ENCODE data around the gene KIF27.
"Not testable (repeated sequence)": the region's sequence is repeated elsewhere in the genome, so short reads cannot be mapped to it uniquely, and the experiment has no call there.

Gene KIF27

DNA sequence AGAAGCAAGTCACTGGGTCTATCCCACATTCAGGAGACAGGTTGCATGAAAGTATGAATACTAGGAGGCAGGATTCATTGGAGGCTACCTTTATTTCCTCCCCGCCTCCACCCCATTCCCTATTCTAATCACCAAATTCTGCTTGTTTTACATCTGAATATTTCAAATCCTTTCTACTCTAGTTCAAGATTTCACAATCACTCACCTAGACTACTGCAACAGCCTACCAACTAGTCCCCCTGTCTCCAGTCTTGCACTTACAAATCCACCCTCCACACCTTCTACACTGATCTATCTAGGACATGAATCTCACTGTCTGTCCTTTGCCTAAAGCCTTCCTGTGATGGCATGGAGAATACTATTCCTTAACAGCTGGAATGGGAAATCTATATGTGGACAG is 6.4 kb upstream of the KIF27 start:
- DNase-seq, result no peak

DNA sequence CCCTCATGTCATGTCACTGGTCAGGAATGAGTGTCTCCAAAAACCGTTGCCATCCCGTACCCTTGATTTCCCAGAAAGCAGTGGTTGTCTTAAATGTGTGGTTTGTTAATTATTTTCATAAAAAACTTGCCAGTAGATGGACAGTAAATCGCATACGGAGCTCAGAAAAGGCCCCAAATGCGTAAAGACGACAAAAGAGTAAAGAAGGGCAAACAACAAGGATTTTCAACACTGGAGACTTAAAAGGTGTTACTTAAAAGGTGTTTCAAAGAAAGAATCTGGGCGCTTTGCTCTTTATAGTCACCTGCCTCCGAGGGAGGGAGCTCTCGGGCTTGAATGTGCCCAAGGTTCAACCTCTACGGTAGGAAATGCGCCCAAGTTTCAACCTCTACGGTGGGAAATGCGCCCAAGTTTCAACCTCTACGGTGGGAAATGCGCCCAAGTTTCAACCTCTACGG is 734 bp downstream of the KIF27 start:
- DNase-seq, result peak; percentile 51

DNA sequence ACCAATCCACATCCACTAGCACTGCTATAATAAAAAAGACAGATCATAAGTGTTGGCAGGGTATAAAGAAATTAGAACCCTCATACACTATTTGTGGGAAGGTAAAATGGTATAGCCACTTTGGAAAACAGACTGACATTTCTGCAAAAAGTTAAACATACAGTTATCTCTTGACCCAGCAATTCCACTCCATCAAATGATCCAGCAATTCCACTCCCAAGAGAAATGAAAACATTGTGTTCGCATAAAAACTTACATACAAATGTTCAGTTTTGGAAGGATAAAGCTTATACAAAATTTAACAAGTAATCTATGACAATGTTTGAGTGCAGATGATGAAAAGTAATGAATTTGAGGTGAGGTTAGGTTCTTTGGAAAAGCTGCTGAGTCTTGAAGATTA is 2.1 kb downstream of the KIF27 start:
- no peak for DNase-seq

DNA sequence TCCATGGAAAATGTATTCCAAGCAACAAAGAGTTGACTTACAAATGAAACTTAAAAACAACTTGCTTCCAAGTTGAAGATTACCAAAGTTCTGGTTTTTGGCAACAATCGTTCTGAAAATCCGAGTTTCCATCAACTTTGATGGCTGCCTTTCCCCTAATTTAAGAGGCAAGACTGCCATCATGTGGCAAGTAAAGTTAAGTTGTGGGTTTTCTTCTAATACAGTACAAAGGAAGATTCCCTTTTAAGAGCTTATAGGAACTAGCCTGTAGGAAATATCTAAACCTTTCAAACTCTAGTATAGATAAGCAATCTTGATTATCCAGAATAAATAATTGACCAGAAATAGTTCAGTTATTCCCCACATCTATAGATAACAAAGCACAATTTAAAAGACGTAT is 9.0 kb downstream of the KIF27 start:
- not testable (repeated sequence) for DNase-seq

DNA sequence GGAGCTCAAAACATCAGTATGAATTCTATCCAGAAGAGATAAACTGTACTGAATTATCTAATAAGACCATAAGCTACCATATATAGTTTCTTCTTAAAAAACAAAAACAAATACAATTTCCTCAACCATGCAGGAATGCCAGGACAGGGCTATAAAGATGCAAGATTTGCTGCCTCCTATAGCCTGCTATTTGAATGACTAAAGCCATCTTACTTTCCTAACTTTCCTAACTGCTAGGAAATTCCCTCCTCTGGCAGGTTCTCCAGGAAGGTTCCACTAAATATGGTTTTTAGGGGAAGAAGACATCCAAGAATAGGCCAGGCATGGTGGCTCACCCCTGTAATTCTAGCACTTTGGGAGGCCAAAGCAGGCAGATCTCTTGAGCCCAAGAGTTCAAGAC is 15.1 kb downstream of the KIF27 start:
- no peak for DNase-seq

DNA sequence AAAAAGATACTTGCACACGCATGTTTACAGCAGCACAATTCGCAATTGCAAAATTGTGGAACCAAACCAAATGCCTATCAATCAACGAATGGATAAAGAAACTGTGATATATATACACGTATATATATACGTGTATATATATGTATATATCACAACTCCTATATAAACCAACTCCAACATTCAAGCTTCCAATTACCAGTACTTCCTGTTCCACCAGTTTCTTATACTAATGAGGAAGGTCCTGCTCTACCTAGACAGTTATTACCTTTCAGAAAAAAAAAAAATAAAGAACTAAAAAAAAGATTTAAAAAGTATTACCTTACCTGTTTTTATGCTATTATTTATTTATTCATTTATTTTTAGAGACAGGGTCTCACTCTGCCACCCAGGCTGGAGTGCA is 20.6 kb downstream of the KIF27 start:
- not testable (repeated sequence) for DNase-seq

DNA sequence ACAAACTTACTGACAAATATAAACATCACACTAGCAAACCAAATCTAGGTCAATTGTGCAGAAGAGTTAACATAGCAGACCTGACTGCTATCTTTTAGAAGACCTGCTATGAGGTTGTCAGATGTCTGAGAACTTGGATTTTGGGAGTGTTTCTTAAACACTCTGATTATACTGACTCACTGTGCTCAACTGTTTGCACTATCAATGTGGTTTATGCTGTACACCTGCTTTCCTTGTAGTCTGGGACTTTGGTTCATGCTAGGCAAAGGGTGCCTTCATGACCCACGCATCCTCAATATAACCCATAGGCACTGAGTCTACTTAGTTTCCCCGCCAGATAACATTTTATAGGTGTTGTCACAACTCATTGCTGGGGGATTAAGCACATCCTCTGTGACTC is 26.9 kb downstream of the KIF27 start:
- peak; percentile 6 for DNase-seq

DNA sequence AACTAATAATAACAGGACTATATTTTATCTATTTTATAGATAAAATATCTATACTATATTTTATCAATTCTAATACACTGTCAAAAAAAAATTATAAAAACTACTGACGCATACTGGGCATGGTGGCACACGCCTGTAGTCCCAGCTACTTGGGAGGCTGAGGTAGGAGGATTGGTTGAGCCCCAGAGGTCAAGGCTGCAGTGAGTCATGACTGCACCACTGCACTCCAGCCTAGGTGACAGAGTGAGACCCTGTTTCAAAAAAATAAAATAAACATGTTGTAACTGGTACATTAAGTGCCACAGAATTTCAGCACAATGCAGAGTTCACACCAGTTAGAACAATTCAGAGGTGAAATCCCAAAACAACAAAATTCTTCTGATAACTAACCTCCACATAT is 34.7 kb downstream of the KIF27 start:
- DNase-seq, result not testable (repeated sequence)

DNA sequence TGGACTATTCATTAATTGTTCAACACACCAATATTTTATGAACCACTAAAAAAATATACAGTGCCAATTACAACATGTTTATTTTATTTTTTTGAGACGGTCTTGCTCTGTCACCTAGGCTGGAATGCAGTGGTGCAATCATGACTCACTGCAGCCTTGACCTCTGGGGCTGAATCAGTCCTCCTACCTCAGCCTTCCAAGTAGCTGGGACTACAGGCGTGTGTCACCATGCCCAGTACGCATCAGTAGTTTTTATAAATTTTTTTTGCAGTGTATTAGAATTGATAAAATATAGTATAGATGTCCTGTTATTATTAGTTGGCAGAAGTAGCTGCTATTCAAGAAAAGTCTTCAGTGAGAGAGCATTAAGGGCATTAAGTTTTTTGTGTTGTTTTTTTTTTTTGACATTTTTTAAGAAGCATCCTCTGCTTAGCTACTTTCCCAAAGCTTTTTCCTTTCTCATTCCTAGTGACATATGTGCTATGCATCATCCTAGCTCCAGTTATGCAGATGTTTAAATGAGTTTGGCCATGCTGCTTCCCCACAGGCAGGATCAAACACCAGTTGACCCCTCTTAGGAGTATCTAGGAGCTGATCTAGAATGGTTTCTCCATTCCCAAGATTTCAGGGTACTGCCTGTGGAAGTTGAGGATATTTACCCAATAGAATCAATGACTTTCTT is 35.5 kb downstream of the KIF27 start:
- DNase-seq, result not testable (repeated sequence)

DNA sequence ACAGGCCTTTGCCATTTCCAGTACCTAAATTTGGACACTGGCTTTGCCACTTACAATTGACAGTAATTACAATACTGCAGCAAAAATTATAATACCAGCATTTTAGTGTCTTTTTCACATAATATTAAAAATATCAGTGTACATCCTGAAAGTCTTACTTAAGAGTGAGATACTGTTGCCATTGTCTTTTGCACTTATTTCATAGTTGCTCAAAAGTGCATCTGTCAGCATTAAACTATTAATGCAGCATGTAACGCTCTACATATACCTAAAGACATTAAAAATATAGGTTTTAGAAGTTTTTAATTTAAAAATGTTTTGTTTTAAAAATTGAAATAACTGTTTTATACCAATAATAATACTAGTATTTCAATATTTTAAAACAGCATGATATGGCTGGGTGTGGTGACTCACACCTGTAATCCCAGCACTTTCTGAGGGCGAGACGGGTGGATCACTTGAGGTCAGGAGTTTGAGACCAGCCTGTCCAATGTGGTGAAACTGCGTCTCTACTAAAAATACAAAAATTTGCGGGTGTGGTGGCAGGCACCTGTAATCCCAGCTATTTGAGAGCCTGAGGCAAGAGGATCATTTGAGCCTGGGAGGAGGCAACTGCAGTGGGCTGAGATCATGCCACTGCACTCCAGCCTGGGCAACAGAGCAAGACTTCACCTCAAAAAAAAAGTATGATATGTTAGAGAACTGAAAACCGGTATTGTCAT is 39.4 kb downstream of the KIF27 start:
- not testable (repeated sequence) for DNase-seq

DNA sequence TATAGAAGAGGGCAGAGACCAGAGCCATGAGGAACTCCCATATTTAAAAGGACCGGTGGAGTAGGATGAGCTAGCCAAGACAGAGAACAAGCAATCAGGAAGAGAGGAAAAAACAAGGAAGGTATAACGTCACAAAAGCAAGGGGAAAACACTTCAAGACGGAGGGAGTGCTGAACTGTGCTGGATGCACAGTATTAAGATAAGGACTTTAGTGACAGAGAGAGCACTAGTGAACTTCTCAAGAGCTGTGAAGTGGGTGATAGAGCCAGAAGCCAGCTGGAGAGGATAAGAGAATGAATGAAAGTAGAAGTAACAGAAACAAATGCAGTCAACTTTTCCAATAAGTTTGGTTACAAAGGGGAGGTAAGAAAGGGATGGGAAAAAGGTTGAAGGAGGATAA is 45.7 kb downstream of the KIF27 start:
- not testable (repeated sequence) for DNase-seq

DNA sequence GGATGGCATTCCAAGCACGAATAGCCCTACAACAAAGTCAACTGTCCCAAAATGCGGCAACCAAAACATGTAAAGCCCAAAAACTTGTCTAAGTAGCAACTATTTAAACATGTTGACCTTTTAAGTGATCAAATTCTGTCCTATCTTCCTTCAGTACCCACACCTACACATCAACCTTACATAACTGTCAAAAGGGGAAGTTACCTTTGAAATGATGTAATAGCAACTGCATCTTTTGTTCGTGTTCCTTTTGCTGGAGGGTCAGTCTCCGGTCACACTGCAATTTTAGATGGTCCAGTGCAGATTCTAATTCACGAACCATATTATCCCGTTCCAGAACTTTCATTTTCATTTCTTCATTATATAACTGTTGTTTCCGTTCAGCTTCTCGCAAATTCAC is 71.3 kb downstream of the KIF27 start:
- DNase-seq, result not testable (repeated sequence)

DNA sequence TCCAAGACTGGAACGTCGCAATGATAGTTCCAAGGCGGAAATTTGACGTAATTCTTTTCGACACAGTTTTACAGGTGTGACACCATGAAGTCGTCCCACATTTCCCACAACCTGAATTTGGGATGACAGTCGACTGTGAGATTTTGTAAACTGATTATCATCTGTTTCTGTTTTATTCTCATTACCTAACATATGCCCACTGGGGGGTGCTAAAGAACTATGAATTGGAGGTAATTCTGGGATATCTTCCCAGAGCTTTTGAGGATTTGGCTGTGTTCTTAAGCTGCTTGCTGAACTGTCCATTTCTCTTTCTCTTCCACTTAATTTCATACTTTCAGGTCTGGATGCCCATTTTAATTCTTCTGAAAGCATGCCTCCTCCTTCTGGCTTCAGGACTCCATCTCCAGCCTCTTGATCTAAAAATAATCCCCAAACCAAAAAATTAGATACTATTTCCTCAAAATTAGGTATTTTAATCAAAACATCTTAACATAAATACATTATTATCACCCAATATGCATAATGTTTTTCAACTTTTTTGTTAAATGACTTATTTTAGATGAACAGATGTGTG is 84.1 kb downstream of the KIF27 start:
- DNase-seq, result not testable (repeated sequence)

DNA sequence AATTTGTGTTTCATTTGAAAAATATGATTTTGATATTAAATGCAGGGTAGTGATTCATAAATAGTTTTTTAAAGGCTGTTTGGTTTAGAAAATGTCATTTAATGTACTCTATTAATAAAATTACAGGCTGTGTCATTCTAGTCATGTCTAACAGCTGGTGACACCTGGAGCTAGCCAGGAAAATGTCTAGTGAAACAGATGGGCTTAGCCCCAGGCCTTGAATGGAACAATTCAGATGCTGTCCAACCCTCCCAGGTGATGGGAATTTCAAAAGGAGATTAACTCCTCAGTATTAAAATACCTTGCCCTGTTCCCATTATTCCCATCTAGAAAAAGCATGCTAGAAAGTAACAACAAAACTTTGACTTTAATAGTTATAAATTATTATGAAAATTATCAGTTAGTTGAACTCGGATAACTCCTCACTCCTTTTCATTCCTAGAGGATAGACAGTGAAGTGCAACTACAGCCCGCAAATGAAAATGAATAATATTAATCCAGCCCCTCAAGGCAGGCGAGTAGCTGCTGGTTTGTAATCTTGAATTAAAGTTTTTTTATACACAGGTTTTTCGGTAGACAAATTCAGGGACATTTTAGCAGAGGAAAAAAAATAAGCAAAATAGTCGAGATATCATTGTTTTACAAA is 90.7 kb downstream of the KIF27 start:
- DNase-seq, result not testable (repeated sequence)

DNA sequence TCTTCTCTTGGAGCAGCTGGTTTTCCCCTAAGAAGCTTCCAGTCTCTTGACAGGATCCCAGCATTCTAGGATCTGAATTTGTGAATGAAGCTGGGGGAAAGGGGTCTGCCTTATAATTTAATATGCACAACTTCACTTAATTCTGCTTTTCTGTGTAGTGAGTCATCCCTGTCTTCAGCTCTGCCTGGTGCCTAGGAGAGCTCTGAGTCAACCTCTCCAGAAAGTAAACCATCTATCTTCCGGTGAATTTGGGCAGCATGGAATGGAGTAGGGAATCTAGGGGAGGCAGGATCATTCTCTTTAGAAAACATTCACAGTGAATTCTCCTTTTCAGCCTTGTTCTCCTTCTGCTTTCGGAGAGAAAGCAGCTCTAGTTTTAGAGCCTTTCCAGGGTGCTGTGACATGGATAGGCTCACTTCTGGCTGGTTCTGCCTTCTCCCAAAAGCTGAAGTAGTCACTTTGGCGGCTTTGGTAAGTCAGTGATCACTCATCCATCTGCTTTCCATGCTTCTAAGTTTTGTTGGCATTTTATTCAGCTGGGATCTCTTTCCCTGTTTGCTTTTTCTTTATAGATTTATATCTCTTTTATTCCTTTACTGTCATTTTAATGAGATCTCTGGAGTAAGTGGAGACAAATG is 96.1 kb downstream of the KIF27 start:
- not testable (repeated sequence) for DNase-seq

DNA sequence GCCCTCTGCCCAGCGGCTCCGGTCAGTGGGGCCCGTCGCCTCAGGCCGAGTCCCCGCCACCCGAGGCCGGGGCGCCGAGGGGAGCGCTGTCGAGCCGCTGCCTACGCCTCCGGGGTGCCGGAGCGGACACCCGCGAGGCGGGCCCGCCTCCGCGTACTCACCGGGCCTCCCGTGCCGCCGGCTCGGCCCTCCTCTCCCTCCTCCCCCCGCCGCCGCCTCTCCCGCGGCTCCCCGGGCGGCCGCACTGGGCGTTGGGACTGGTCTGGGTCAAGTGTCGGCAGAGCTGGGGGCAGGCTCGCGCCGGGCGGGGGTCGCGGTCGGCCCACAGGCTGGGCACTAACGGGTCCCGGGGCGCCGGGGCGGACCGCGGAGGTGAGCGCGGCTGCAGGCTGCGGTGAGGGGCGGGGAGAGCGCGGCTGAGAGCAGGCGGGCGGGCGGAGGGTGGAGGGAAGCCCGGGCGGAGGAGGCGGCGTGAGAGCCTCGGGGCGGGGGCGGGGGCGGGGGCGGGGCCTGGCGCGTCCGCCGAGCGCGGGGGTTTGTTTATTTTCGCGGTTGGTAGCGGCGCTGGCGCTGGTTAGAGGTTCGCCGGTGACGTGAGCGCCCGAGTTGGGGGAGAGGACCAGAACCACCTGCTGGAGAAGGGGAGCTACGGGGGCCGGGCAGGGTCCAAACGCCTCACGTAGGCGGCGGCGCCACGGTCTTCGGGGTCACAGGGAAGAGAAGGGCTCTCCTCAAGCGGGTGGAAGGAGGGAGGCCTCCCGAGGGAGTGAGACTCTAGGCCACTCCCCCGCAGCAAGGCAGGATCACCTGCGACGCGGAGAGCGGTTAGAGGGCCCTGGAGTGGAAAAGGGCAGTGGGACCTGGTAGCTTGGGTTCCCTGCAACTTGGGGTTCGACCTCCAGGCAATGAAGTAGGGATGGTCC is 103.6 kb downstream of the KIF27 start, which contains the start of gene GKAP1:
Gene GKAP1, minus strand, starts transcription at position 414 of the 923 bp plus-strand sequence. CDS start 11,252 bp downstream, outside the sequence.
- DNase-seq, result peak; percentile 70

DNA sequence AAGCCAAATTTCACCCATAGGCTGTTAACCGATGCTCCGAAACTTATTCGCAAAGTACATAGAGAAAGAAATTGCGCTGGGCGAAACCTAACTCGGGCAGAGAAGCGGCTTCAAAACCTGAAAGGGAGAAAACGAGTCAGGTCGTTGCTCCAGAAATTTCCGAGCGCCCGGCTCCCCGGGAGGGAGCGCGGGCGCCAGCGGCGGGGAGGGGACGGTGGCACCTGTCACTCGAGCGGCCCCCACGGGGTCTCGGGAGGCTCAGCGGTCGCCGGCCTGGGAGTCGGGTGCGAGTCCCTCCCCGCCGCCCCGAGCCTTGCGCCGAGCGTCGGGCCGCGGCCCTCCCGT is 104.2 kb downstream of the KIF27 start:
- not testable (repeated sequence) for DNase-seq

DNA sequence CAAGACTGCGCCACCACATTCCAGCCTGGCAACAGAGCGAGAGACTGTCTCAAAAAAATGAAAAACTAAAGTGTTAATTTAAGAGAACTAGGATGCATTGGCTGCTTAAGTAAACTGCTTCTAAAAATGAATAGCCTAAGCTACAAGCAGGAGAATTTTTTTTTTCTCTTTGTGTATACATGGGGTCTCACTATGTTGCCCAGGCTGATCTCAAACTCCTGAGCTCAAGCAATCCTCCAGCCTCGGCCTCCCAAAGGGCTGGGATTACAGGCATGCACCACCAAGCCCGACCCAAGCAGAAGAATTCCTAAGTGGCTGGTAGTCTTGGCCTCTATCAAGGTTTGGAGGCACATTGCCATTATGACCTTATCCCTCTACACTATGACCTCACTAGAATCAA is 106.1 kb downstream of the KIF27 start:
- not testable (repeated sequence) for DNase-seq

DNA sequence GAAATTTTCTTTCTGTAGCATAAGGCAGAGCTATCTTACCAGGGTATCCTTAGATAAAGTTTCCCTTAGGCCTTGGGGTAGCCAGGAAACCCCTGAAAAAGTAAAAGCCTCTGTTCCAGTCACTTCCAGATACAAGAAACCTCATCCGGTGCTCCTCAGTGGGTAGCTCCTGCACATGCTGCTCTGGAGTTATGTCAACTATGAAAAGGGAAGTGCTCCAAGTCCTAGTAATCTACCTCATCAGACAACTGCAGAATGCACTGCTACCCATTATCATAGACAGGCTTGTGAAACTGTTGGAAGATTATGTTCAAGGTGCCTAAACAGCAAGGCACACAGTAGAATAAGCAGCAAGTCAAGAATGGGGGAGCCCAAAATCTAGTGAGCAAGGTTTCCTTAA is 112.0 kb downstream of the KIF27 start:
- not testable (repeated sequence) for DNase-seq

DNA sequence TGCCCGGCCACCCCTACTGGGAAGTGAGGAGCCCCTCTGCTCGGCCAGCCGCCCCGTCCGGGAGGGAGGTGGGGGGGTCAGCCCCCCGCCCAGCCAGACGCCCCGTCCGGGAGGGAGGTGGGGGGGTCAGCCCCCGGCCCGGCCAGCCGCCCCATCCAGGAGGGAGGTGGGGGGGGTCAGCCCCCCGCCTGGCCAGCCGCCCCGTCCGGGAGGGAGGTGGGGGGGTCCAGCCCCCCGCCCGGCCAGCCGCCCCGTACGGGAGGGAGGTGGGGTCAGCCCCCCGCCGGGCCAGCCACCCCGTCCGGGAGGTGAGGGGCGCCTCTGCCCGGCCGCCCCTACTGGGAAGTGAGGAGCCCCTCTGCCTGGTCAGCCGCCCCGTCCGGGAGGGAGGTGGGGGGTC is 116.8 kb downstream of the KIF27 start:
- DNase-seq, result not testable (repeated sequence)

DNA sequence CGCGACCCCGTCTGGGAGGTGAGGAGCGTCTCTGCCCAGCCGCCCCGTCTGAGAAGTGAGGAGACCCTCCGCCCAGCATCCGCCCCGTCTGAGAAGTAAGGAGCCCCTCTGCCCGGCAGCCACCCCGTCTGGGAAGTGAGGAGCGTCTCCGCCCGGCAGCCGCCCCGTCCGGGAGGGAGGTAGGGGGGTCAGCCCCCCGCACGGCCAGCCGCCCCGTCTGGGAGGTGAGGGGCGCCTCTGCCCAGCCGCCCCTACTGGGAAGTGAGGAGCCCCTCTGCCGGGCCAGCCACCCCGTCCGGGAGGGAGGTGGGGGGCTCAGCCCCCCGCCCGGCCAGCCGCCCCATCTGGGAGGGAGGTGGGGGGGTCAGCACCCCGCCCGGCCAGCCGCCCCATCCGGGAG is 117.3 kb downstream of the KIF27 start:
- DNase-seq, result not testable (repeated sequence)
